B cell (primary cell): ENCODE measurements around the gene PPP1R7.

Experiments
- CTCF ChIP-seq: fragments of 200-600 bp; IDR thresholded peaks from one replicate; pipeline ENCODE4 v1.8.0; 2022; ENCODE audit warnings: antibody characterized with exemption, mild to moderate bottlenecking
- EZH2 ChIP-seq: IDR thresholded peaks from 2 replicates; pipeline ENCODE4 v1.6.1; 2012; ENCODE audit warnings: borderline replicate concordance, low read depth, mild to moderate bottlenecking, moderate library complexity, low read length; ENCODE audit not compliant: insufficient read depth, poor library complexity, severe bottlenecking

GRCh38 chr2:241133436-241133820, 16.8 kb upstream of the PPP1R7 start:
- TF ChIP-seq CTCF = no peak
- no peak for TF ChIP-seq EZH2
